CD4-positive, alpha-beta memory T cell (primary cell): ENCODE measurements around the gene LRRC1. TPM values are rescaled to one million over a fixed set of nuclear protein-coding genes. Genes with fewer than 3 reads are reported as not detected.

ENCODE experiments used
- CTCF ChIA-PET: fragments of 350-600 bp; sonication (Branson Sonifier 250); formaldehyde crosslinking; loops from one replicate; lab custom pipeline; 2021; ENCODE audit warnings: inconsistent platforms; ENCODE audit not compliant: partially characterized antibody; lab: Charles Lee
- POLR2A ChIA-PET: fragments of 350-600 bp; sonication (Branson Sonifier 250); formaldehyde crosslinking; loops from one replicate; lab custom pipeline; 2021; ENCODE audit not compliant: partially characterized antibody; lab: Charles Lee
- DNase-seq, 5 donors: peaks; one replicate each; pipeline versions ENCODE4 v3.0.0 to v3.0.0-alpha.2; 2020 to 2022; ENCODE audit warnings: mixed read lengths in 1 of 5
- H3K27ac ChIP-seq: one replicate; pipeline ENCODE4 v1.7.0; 2013; ENCODE audit warnings: low read depth, low read length
- H3K27me3 ChIP-seq: 2 replicates; pipeline ENCODE4 v1.7.0; 2013; ENCODE audit warnings: mild to moderate bottlenecking, low read length, moderate library complexity; ENCODE audit not compliant: insufficient read depth
- H3K36me3 ChIP-seq: 2 replicates; pipeline ENCODE4 v1.7.0; 2013; ENCODE audit warnings: mild to moderate bottlenecking, low read length, moderate library complexity; ENCODE audit not compliant: insufficient read depth
- H3K4me1 ChIP-seq: 2 replicates; pipeline ENCODE4 v1.7.0; 2013; ENCODE audit warnings: mild to moderate bottlenecking, low read length, moderate library complexity; ENCODE audit not compliant: insufficient read depth
- H3K4me3 ChIP-seq, 2 donors: one replicate each; pipeline ENCODE4 v1.7.0; 2013; ENCODE audit warnings: low read length in 2 of 2, mild to moderate bottlenecking in 1 of 2
- H3K9me3 ChIP-seq, 2 donors: one replicate each; pipeline ENCODE4 v1.7.0; 2013; ENCODE audit warnings: low read length in 2 of 2, control low read depth in 1 of 2; ENCODE audit not compliant: control insufficient read depth in 1 of 2
- H3K27ac Mint-ChIP-seq, 7 donors: one replicate each; pipeline ENCODE4 v1.8.0; 2020 to 2021; ENCODE audit warnings: mixed read lengths in 7 of 7, mild to moderate bottlenecking in 6 of 7, inconsistent platforms in 3 of 7, moderate library complexity in 3 of 7
- H3K27me3 Mint-ChIP-seq, 2 donors: one replicate each; pipeline ENCODE4 v1.8.0; 2020 to 2021; ENCODE audit warnings: mixed read lengths in 2 of 2
- H3K36me3 Mint-ChIP-seq, 2 donors: one replicate each; pipeline ENCODE4 v1.8.0; 2020 to 2021; ENCODE audit warnings: mixed read lengths in 2 of 2, inconsistent platforms in 1 of 2, mild to moderate bottlenecking in 1 of 2
- H3K4me1 Mint-ChIP-seq, 4 donors: one replicate each; pipeline ENCODE4 v1.8.0; 2020 to 2021; ENCODE audit warnings: mixed read lengths in 4 of 4, mild to moderate bottlenecking in 1 of 4
- H3K4me3 Mint-ChIP-seq, 8 donors: one replicate each; pipeline ENCODE4 v1.8.0; 2020 to 2021; ENCODE audit warnings: mixed read lengths in 8 of 8, mild to moderate bottlenecking in 7 of 8, moderate library complexity in 6 of 8, inconsistent platforms in 3 of 8
- H3K9me3 Mint-ChIP-seq, 8 donors: one replicate each; pipeline ENCODE4 v1.8.0; 2020 to 2021; ENCODE audit warnings: mixed read lengths in 8 of 8, mild to moderate bottlenecking in 5 of 8, inconsistent platforms in 3 of 8, moderate library complexity in 1 of 8
- intact Hi-C: fragments of 100-400 bp; cut with micrococcal nuclease; formaldehyde crosslinking; loops from one replicate; pipeline ENCODE4 v1.15.1; 2023
- polyA plus RNA-seq, 2 donors: library from polyadenylated mRNA; unstranded; fragments of 300-500 nt; fragmentation: Illumina TruSeq; gene quantifications; one replicate each; pipeline ENCODE4 v1.2.3, GENCODE V29; 2021
- total RNA-seq, 2 experiments: library from RNA; stranded (reverse); gene quantifications; one replicate each; pipeline ENCODE4 v1.2.3, GENCODE V29; 2021

LRRC1 gene
- total and polyA plus RNA-seq, 4 experiments from 2014 or later, result 2.2 to 5.2 (median 3.7) TPM

DNA sequence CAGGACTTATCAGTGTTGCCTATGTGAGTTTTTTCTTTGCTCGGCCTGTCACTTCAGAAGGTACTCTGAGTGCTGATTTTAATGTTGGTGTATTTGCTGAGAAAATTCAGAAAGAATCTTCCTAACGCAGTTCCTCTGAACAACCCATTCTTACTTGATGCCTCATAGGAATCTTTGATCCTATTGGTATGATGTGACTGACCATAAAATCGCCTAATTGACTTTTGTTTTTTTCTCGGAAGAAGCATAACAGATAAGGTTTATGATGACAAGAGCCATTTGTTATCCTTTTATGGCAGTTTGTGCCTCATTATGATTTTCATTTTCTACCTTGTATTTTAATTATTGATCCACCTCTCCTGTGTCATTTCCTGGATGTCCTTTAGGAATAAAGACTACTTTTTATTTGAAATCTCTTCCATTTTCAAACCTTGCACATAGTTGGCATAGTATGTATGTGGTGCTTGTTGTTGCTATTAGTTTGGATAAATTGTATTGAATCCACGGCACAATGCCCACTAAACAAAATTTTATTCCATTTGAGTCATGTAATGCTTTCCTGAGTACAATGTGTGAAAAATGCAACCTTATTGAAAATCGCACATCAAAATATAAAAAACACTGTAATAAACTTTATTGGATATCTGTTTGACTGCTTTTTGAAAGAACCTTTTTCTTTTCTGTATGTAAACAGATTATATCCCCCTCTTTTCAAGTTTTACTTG is 37.3 kb downstream of the LRRC1 start:
- Histone ChIP-seq H3K27ac (no peak overlapping the region), H3K9me3 (no peaks in the 10 kb centered on the region), H3K36me3 (no peaks in the 10 kb centered on the region), H3K27me3 (no peaks in the 10 kb centered on the region), H3K4me3 (no peak overlapping the region), H3K4me1 (no peaks in the 10 kb centered on the region)
- Mint-ChIP-seq H3K27me3 (no peaks in the 10 kb centered on the region), H3K4me3 (no peak overlapping the region), H3K4me1 (peaks cover 0 to 4% (median 1%) of the 10 kb centered on the region in 4 donors), H3K9me3 (no peaks in the 10 kb centered on the region), H3K36me3 (no peaks in the 10 kb centered on the region), H3K27ac (no peak overlapping the region)
- CTCF ChIA-PET, result no interaction called here
- intact Hi-C loops, result no loop called here
- POLR2A ChIA-PET, result no interaction called here
- DNase-seq, result no peak

DNA sequence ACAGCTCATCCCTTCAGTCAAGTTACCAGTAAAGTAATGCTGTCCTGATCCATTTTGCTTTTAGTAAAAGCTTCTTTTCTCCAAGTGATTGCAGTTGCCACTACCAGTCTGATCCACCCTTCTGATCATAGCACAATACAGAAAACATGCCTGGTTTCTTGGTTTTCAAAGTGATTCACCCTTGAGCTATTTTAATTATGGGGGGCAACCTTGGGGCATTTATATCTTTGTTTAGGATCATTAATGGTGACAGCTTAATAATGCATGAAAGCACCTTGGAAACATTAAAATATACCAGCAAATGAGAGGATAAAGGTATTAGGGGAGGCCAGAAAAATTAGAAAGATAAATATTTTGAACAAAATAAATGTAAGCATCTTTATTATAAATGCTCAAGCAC is 38.4 kb downstream of the LRRC1 start:
- H3K27ac ChIP-seq, result no peak overlapping the region
- no peaks in the 10 kb centered on the region for H3K36me3 Mint-ChIP-seq
- intact Hi-C loops, result no loop called here
- no peaks in the 10 kb centered on the region for H3K27me3 Mint-ChIP-seq
- no peak overlapping the region for H3K4me3 ChIP-seq
- H3K9me3 Mint-ChIP-seq, result no peaks in the 10 kb centered on the region
- peaks cover 0 to 6% (median 3%) of the 10 kb centered on the region in 4 donors for H3K4me1 Mint-ChIP-seq
- no peaks in the 10 kb centered on the region for H3K36me3 ChIP-seq
- no peak overlapping the region for H3K27ac Mint-ChIP-seq
- POLR2A ChIA-PET, result no interaction called here
- H3K4me3 Mint-ChIP-seq, result no peak overlapping the region
- CTCF ChIA-PET, result no interaction called here
- no peaks in the 10 kb centered on the region for H3K9me3 ChIP-seq
- no peaks in the 10 kb centered on the region for H3K27me3 ChIP-seq
- no peaks in the 10 kb centered on the region for H3K4me1 ChIP-seq
- DNase-seq, result no peak

DNA sequence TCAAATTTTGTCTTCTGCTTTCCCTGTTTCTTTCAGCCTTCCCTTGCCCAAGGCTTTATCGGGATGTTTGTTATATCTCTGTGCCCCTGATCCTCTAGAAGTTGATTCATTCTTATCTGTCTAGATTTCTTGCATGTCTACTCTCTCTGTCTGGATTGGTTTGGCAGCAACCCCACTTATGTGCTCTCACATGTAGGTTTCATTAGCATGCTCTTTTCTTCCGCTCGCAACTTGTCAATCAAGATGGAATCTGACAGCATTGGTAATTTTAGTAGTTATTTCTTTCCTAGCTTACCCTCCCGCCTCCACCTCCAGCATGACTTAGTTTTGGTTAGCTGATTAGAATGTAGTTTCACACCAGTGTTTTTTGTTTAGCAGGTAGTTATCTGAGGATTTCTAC is 39.3 kb downstream of the LRRC1 start:
- H3K27ac ChIP-seq, result no peak overlapping the region
- POLR2A ChIA-PET, result no interaction called here

DNA sequence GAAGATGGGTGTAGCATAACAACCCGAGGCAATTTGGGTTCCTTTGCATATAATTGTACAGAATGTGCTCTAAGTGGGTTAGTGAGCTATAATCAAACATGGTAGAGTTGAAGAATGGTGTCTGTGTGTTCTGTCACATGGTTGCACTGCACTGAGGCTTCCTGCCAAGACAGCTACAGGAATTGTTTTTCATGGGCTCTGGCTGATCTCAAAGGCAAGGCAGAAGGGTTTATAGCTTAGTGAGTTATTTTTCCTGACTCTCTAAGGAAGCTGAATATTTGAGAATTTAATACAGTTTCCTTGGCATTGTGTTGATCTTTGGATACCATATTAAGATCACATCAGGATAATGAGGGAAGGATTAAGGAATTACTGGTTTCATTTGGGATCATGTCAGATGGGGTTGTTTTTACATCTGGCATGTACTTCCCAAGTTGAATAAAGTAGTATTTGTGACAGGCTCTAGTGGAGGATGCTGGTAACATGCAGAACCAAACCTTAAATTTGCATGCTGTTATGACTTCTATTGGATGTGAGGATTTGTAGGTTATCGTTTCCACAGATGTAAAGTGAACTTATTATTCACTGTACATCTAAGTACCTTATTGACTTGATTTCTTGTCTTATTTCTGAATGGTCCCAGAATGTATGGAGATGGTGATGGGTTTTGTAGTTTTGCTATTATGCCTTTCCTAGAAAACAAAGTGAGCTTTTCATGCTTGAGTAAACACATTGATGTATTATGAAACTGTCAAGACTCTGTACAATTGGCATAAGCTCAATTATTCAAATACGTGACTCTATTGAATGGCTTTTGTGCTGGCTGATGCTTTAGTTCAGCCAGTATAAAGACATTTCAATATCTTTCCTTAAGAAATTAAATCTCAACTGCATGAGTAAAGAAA is 43.3 kb downstream of the LRRC1 start:
- Histone ChIP-seq H3K9me3 (no peaks in the 10 kb centered on the region), H3K4me1 (no peaks in the 10 kb centered on the region), H3K27me3 (no peaks in the 10 kb centered on the region), H3K27ac (no peak overlapping the region), H3K4me3 (no peak overlapping the region), H3K36me3 (no peaks in the 10 kb centered on the region)
- DNase-seq, result no peak
- H3K4me3 Mint-ChIP-seq, result no peak overlapping the region
- H3K36me3 Mint-ChIP-seq, result peaks cover 0 to 10% of the 10 kb centered on the region in 2 donors
- H3K4me1 Mint-ChIP-seq, result peaks cover 0 to 8% (median 2%) of the 10 kb centered on the region in 4 donors
- intact Hi-C loops, result no loop called here
- H3K27me3 Mint-ChIP-seq, result no peaks in the 10 kb centered on the region
- H3K9me3 Mint-ChIP-seq, result peaks cover 0 to 13% (median 7%) of the 10 kb centered on the region in 8 donors
- H3K27ac Mint-ChIP-seq, result no peak overlapping the region
- ChIA-PET POLR2A (no interaction called here), CTCF (interaction anchor here (1.1 kb wide), 1 partner anchor 11 kb away, joined by 4 read pairs; no protein-coding TSS in a partner anchor)

More for the DNA sequence above, 39.3 kb downstream of the LRRC1 start:
- Histone ChIP-seq H3K4me1 (no peaks in the 10 kb centered on the region), H3K4me3 (no peak overlapping the region), H3K36me3 (no peaks in the 10 kb centered on the region), H3K9me3 (no peaks in the 10 kb centered on the region), H3K27me3 (no peaks in the 10 kb centered on the region)
- Mint-ChIP-seq H3K36me3 (no peaks in the 10 kb centered on the region), H3K27ac (no peak overlapping the region), H3K9me3 (no peaks in the 10 kb centered on the region), H3K4me1 (peaks cover 0 to 7% (median 3%) of the 10 kb centered on the region in 4 donors), H3K27me3 (no peaks in the 10 kb centered on the region), H3K4me3 (no peak overlapping the region)
- intact Hi-C loops, result no loop called here
- DNase-seq, result no peak
- CTCF ChIA-PET, result no interaction called here

DNA sequence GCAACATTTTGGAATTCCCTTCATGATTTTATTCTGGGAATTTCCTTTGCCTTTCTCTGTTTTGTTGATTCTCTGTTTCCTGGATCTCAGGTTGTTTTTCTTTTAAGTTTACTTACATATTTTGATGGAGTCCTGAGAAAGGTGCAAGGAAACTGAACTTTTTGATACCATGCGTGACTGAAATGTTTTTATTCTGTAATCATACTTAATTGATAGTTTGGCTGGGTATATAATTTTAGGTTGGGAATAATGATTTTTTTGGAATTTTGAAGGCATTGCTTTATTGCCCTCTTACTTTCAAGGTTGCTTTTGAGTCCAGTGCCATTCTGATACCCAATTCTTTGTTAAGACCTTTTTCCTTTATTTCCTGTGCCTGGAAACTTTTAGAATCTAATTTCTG is 45.2 kb downstream of the LRRC1 start:
- Mint-ChIP-seq H3K27me3 (no peaks in the 10 kb centered on the region), H3K27ac (no peak overlapping the region), H3K36me3 (peaks cover 0 to 13% of the 10 kb centered on the region in 2 donors), H3K9me3 (peaks cover 0 to 13% (median 7%) of the 10 kb centered on the region in 8 donors), H3K4me1 (peaks cover 0 to 6% (median 2%) of the 10 kb centered on the region in 4 donors), H3K4me3 (no peak overlapping the region)
- Histone ChIP-seq H3K9me3 (no peaks in the 10 kb centered on the region), H3K4me3 (no peak overlapping the region), H3K36me3 (no peaks in the 10 kb centered on the region), H3K27ac (no peak overlapping the region), H3K4me1 (no peaks in the 10 kb centered on the region), H3K27me3 (no peaks in the 10 kb centered on the region)
- POLR2A ChIA-PET, result interaction anchor here (0.7 kb wide), 1 partner anchor 74 kb away, joined by 3 read pairs; no protein-coding TSS in a partner anchor
- intact Hi-C loops, result no loop called here
- CTCF ChIA-PET, result no interaction called here
- DNase-seq, result no peak

DNA sequence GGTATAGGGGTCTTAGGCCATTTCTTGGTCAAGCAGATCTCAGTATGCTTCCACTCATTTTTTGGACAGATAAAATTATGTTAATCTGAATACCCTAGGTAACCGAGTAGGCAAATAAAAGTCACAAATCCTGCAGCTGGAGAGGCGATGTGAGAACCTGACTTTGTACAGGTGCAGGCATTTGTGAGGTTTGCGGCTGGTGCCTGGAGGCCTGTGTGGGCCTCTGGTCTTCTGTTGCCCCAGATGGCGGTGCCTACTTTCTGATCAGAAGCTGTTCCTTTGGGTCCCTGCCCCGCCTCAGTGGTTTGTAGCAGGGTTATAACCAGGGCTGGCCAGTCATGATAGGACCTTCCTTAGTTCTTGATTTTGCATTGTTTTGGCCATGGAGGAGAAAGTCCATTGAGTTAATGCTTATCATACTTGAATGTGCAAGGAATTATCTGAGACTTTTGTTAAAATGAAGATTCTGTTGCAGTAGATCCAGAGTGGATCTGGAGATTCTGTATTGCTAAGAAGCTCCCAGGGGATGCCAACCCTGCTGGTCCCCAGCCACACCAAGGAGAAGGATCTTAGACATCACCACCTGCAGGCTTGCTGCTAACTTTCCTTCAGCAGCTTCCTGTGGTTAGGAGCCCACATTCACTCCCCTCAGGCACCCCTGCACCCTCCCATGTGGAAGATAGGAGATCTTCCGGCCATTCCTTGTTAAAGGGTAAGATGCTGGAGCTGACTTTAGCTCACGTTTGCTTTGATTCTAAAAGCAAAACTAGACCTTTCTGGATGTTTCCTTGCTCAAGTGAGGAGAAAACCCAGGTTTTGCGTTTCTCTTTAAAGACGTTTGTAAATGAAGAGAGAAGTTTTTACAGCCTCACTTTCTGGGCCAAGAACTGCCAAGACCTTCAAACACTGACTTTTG is 50.7 kb downstream of the LRRC1 start:
- peaks cover 0 to 15% of the 10 kb centered on the region in 2 donors for H3K36me3 Mint-ChIP-seq
- Histone ChIP-seq H3K4me1 (no peaks in the 10 kb centered on the region), H3K4me3 (no peak overlapping the region), H3K9me3 (no peaks in the 10 kb centered on the region), H3K27me3 (no peaks in the 10 kb centered on the region), H3K36me3 (no peaks in the 10 kb centered on the region), H3K27ac (no peak overlapping the region)
- H3K27me3 Mint-ChIP-seq, result no peaks in the 10 kb centered on the region
- no peak overlapping the region for H3K27ac Mint-ChIP-seq
- CTCF ChIA-PET, result no interaction called here
- POLR2A ChIA-PET, result no interaction called here
- DNase-seq, result no peak
- no peak overlapping the region for H3K4me3 Mint-ChIP-seq
- peaks cover 0 to 6% (median 3%) of the 10 kb centered on the region in 8 donors for H3K9me3 Mint-ChIP-seq
- intact Hi-C loops, result no loop called here
- H3K4me1 Mint-ChIP-seq, result peaks cover 0 to 2% (median 0%) of the 10 kb centered on the region in 4 donors
